Endothelial cell of umbilical vein (primary cell): Measurements from ENCODE around the gene CCDC138. TPM values are rescaled to one million over a fixed set of nuclear protein-coding genes. Genes with fewer than 3 reads are reported as not detected.

Source experiments
- BruUV-seq: library from RNA; stranded (reverse); fragments of 400-500 nt; replicated peaks from 2 replicates; lab custom pipeline; 2021; lab: Mats Ljungman, UMichigan
- CTCF ChIA-PET: fragments of 300-600, 350-600 bp; sonication (Branson Sonifier 250); formaldehyde crosslinking; loops from one replicate; lab custom pipeline; 2021; ENCODE audit warnings: antibody characterized with exemption, inconsistent platforms; lab: Charles Lee
- POLR2A ChIA-PET: fragments of 300-600, 350-600 bp; sonication (Branson Sonifier 250); formaldehyde crosslinking; loops from one replicate; lab custom pipeline; 2021; ENCODE audit warnings: antibody characterized with exemption, inconsistent platforms; lab: Charles Lee
- DNase-seq: peaks from one replicate; pipeline ENCODE4 v3.0.0-alpha.2; 2011; ENCODE audit warnings: low read depth, low spot score
- FAIRE-seq: peaks from 2 replicates; lab custom pipeline; 2011; peaks lifted over from hg19 to GRCh38; lab: Jason Lieb, UNC
- H2AFZ ChIP-seq: 2 replicates; pipeline ENCODE4 v1.6.0; 2012; ENCODE audit warnings: low read depth, low read length, control low read depth, inconsistent platforms
- H3K27ac ChIP-seq: 2 replicates; pipeline ENCODE4 v1.5.1; 2011; ENCODE audit warnings: low read depth, mild to moderate bottlenecking, control low read depth, low read length, moderate library complexity; ENCODE audit not compliant: insufficient read depth
- H3K27me3 ChIP-seq, 2 experiments: 2 replicates each; pipeline versions ENCODE4 v1.6.0 to v1.6.1; 2011; ENCODE audit warnings: low read length in 2 of 2, mixed read lengths in 1 of 2; ENCODE audit not compliant: control insufficient read depth in 2 of 2, insufficient read depth in 2 of 2
- H3K36me3 ChIP-seq, 2 experiments: 2 replicates in 1 of 2; 3 replicates in 1 of 2; pipeline ENCODE4 v1.5.1; 2011; ENCODE audit warnings: low read length in 2 of 2, mild to moderate bottlenecking in 1 of 2, moderate library complexity in 1 of 2; ENCODE audit not compliant: control insufficient read depth in 2 of 2, insufficient read depth in 2 of 2; ENCODE audit errors: extremely low read depth in 1 of 2
- H3K4me1 ChIP-seq: 3 replicates; pipeline ENCODE4 v1.5.1; 2011; ENCODE audit warnings: mild to moderate bottlenecking, low read length; ENCODE audit not compliant: control insufficient read depth, insufficient read depth; ENCODE audit errors: extremely low read depth
- H3K4me2 ChIP-seq: 2 replicates; pipeline ENCODE4 v1.6.1; 2011; ENCODE audit warnings: low read length, control low read depth, mixed read lengths; ENCODE audit not compliant: insufficient read depth
- H3K4me3 ChIP-seq, 3 experiments: fragments of 200-600 bp in 1 of 3; sonication (generic), shearing (Covaris generic) in 1 of 3; replicated peaks in 1 of 3; 2 replicates each; pipeline ENCODE4 v1.5.1; 2011 to 2016; ENCODE audit warnings: control low read depth in 3 of 3, low read length in 3 of 3, mild to moderate bottlenecking in 2 of 3, inconsistent platforms in 1 of 3, low read depth in 1 of 3, moderate library complexity in 1 of 3; ENCODE audit not compliant: insufficient read depth in 1 of 3
- H3K79me2 ChIP-seq: 2 replicates; pipeline ENCODE4 v1.6.0; 2012; ENCODE audit warnings: low read length, inconsistent platforms; ENCODE audit not compliant: control insufficient read depth, insufficient read depth
- H3K9ac ChIP-seq: replicated peaks from 2 replicates; pipeline ENCODE3; 2011; ENCODE audit warnings: low read length, control low read depth; ENCODE audit not compliant: insufficient read depth; ENCODE audit errors: extremely low read depth
- H3K9me1 ChIP-seq: replicated peaks from 3 replicates; pipeline ENCODE4 v1.6.0; 2011; ENCODE audit warnings: mild to moderate bottlenecking, low read length; ENCODE audit not compliant: control insufficient read depth, insufficient read depth; ENCODE audit errors: extremely low read depth
- H3K9me3 ChIP-seq: replicated peaks from 2 replicates; pipeline ENCODE4 v1.5.1; 2012; ENCODE audit warnings: low read length, inconsistent platforms; ENCODE audit not compliant: control insufficient read depth, insufficient read depth
- H4K20me1 ChIP-seq: replicated peaks from 2 replicates; pipeline ENCODE3; 2011; ENCODE audit warnings: mild to moderate bottlenecking, low read length; ENCODE audit not compliant: control insufficient read depth, insufficient read depth; ENCODE audit errors: extremely low read depth
- EZH2 ChIP-seq: IDR thresholded peaks from 2 replicates; pipeline ENCODE4 v1.6.1; 2012; ENCODE audit warnings: borderline replicate concordance, low read depth, mild to moderate bottlenecking, moderate library complexity, low read length, inconsistent platforms; ENCODE audit not compliant: severe bottlenecking
- FOS ChIP-seq: IDR thresholded peaks from 2 replicates; pipeline ENCODE4 v1.6.1; 2011; ENCODE audit warnings: mild to moderate bottlenecking, low read length, moderate library complexity, borderline replicate concordance; ENCODE audit not compliant: insufficient read depth
- GATA2 ChIP-seq: IDR thresholded peaks from 2 replicates; pipeline ENCODE4 v1.7.0; 2011; ENCODE audit warnings: low read depth, mild to moderate bottlenecking, moderate library complexity, mixed read lengths, low read length; ENCODE audit not compliant: insufficient read length, insufficient read depth
- JUN ChIP-seq: IDR thresholded peaks from 2 replicates; pipeline ENCODE4 v1.6.1; 2011; ENCODE audit warnings: borderline replicate concordance, low read depth; ENCODE audit not compliant: insufficient read length, insufficient read depth
- MYC ChIP-seq: IDR thresholded peaks from one replicate; pipeline ENCODE4 v1.6.1; 2011; ENCODE audit warnings: mild to moderate bottlenecking, low read depth, low read length
- POLR2A ChIP-seq: IDR thresholded peaks from 2 replicates; pipeline ENCODE4 v1.6.1; 2012; ENCODE audit warnings: low read depth, mild to moderate bottlenecking, control low read depth, low read length
- POLR2AphosphoS5 ChIP-seq: IDR thresholded peaks from 2 replicates; pipeline ENCODE4 v1.6.1; 2012; ENCODE audit warnings: low read depth, mild to moderate bottlenecking, control low read depth, low read length, moderate library complexity; ENCODE audit not compliant: insufficient read depth
- dilution Hi-C: fragments of 300-500 bp; cut with MboI; formaldehyde crosslinking; loops from one replicate; pipeline ENCODE4 v1.15.0; 2019; ENCODE audit warnings: low sequenced_read_pairs; ENCODE audit not compliant: extremely low pct_ligation_motif_present
- intact Hi-C: fragments of 100-400 bp; cut with micrococcal nuclease; formaldehyde crosslinking; loops from one replicate; pipeline ENCODE4 v1.10.0; 2022
- polyA plus RNA-seq, 4 experiments: library from polyadenylated mRNA; depleted of rRNA in 3 of 4; stranded (reverse) in 3 of 4; unstranded in 1 of 4; fragments of >200 nt; gene quantifications; 2 replicates each; pipeline versions ENCODE4 v1.2.1 to v1.2.3, GENCODE V29; 2011 to 2012; ENCODE audit warnings: missing spikeins in 1 of 4
- total RNA-seq: library from RNA; stranded (reverse); gene quantifications from 2 replicates; pipeline ENCODE4 v1.2.3, GENCODE V29; 2021
- TF ChIP-seq, protein P1 (sequence below), 2 donors: IDR thresholded peaks; 1 replicate in 1 of 2; 2 replicates in 1 of 2; pipeline ENCODE4 v1.5.1; 2011; ENCODE audit warnings: low read length in 2 of 2, mild to moderate bottlenecking in 2 of 2, moderate library complexity in 2 of 2, control low read depth in 1 of 2, inconsistent platforms in 1 of 2, low read depth in 1 of 2; ENCODE audit not compliant: insufficient read depth in 1 of 2; ENCODE audit errors: extremely low read depth in 1 of 2
- TF ChIP-seq, protein P2 (sequence below): IDR thresholded peaks from 2 replicates; pipeline ENCODE4 v1.6.1; 2011; ENCODE audit not compliant: insufficient read depth, insufficient read length

Gene CCDC138
- total and polyA plus RNA-seq, 2 donors (not counting 3 experiments of a cell fraction or from before 2014, with no cell fraction given), result 1.5 to 10.8 TPM

DNA sequence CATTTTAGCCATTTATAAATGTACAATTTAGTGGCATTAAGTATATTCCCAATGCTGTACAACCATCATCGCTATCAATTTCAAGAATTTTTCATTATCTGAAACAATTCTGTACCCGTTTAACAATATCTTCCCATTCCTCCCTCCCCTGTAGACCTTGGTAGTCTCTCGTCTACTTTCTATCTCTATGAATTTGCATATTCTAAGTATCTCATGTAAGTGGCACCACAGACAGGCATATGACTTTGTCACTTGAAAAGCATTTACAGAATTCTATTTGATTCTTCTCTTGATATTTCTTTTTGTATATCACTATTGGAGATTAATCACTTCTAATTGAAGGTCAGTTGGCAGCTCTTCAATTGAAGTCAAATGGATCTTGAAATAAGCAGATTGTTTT lies 48.0 kb downstream of the CCDC138 start:
- H3K27ac ChIP-seq, result no peak overlapping the region
- H3K4me3 ChIP-seq, result no peak overlapping the region
- dilution Hi-C loops, result no loop called here
- no peak overlapping the region for H3K9ac ChIP-seq
- H2AFZ ChIP-seq, result no peak overlapping the region
- H3K79me2 ChIP-seq, result no peaks in the 10 kb centered on the region
- no peaks in the 10 kb centered on the region for H3K36me3 ChIP-seq
- ChIA-PET POLR2A (no interaction called here), CTCF (no interaction called here)
- intact Hi-C loops, result no loop called here
- H4K20me1 ChIP-seq, result no peaks in the 10 kb centered on the region
- peaks cover 7% of the 10 kb centered on the region for H3K4me1 ChIP-seq
- H3K4me2 ChIP-seq, result no peak overlapping the region
- BruUV-seq, result no TSS peak
- TF ChIP-seq, protein P1, sequence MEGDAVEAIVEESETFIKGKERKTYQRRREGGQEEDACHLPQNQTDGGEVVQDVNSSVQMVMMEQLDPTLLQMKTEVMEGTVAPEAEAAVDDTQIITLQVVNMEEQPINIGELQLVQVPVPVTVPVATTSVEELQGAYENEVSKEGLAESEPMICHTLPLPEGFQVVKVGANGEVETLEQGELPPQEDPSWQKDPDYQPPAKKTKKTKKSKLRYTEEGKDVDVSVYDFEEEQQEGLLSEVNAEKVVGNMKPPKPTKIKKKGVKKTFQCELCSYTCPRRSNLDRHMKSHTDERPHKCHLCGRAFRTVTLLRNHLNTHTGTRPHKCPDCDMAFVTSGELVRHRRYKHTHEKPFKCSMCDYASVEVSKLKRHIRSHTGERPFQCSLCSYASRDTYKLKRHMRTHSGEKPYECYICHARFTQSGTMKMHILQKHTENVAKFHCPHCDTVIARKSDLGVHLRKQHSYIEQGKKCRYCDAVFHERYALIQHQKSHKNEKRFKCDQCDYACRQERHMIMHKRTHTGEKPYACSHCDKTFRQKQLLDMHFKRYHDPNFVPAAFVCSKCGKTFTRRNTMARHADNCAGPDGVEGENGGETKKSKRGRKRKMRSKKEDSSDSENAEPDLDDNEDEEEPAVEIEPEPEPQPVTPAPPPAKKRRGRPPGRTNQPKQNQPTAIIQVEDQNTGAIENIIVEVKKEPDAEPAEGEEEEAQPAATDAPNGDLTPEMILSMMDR (IDR thresholded peaks at IDR 0.05; ENCODE audit: extremely low read depth in 1 of 2, insufficient read depth in 1 of 2, low read depth in 1 of 2, low read length in 2 of 2), result no peak
- TF ChIP-seq MYC, result no peak
- FAIRE-seq (no peak), DNase-seq (no peak)
- no peaks in the 10 kb centered on the region for H3K9me3 ChIP-seq
- no peaks in the 10 kb centered on the region for H3K27me3 ChIP-seq
- H3K9me1 ChIP-seq, result no peaks in the 10 kb centered on the region

DNA sequence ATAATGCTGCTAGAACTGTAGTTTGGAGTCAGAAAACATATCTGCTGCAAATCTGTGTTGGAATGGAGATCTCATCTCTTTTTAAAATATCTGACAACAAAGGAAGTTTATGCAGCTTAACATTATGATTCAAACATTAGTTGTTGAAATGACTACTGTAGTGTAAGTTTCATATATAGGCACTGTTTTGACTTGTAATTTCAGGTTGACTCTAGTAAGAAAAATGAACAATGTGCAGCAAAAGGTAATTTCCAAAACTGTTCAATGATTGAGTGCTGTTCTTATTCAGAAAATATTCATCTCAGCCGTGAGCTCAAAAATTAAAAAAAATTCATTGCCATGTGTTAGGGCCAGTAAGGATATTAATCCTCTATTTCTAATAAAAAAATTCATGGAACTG lies 48.5 kb downstream of the CCDC138 start:
- H3K9me3 ChIP-seq, result no peaks in the 10 kb centered on the region
- dilution Hi-C loops (no loop called here), intact Hi-C loops (no loop called here)
- no peak for FAIRE-seq
- no peaks in the 10 kb centered on the region for H3K27me3 ChIP-seq
- H3K4me2 ChIP-seq, result no peak overlapping the region
- H3K4me3 ChIP-seq, result no peak overlapping the region
- CTCF ChIA-PET, result no interaction called here
- H3K36me3 ChIP-seq, result no peaks in the 10 kb centered on the region
- no peak overlapping the region for H3K27ac ChIP-seq
- H2AFZ ChIP-seq, result no peak overlapping the region
- no peaks in the 10 kb centered on the region for H3K79me2 ChIP-seq
- H3K9me1 ChIP-seq, result no peaks in the 10 kb centered on the region
- H3K9ac ChIP-seq, result no peak overlapping the region
- TF ChIP-seq, protein P1 (IDR thresholded peaks at IDR 0.05; ENCODE audit: extremely low read depth in 1 of 2, insufficient read depth in 1 of 2, low read depth in 1 of 2, low read length in 2 of 2), result no peak
- TF ChIP-seq POLR2A (no peak), MYC (no peak), GATA2 (no peak), FOS (no peak), EZH2 (no peak), JUN (no peak), POLR2AphosphoS5 (no peak)
- TF ChIP-seq, protein P2, sequence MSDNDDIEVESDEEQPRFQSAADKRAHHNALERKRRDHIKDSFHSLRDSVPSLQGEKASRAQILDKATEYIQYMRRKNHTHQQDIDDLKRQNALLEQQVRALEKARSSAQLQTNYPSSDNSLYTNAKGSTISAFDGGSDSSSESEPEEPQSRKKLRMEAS, result no peak
- no peak for DNase-seq
- BruUV-seq, result no TSS peak
- H4K20me1 ChIP-seq, result no peaks in the 10 kb centered on the region
- POLR2A ChIA-PET, result no interaction called here
- H3K4me1 ChIP-seq, result peaks cover 7% of the 10 kb centered on the region
